Right atrium auricular region (tissue), 2 donors: ENCODE measurements around the gene PRKD3. TPM values are rescaled to one million over a fixed set of nuclear protein-coding genes. Genes with fewer than 3 reads are reported as not detected.

Source experiments
- DNase-seq: peaks from one replicate; pipeline ENCODE4 v3.0.0-alpha.2; 2019; ENCODE audit warnings: low spot score
- H3K27ac ChIP-seq, 2 donors: fragments of 200-600 bp; sonication (generic); 1 replicate in 1 of 2; 2 replicates in 1 of 2; pipeline ENCODE4 v1.5.1; 2016 to 2019
- H3K27me3 ChIP-seq, 2 donors: fragments of 200-600 bp; sonication (generic); one replicate each; pipeline versions ENCODE4 v1.5.1 to v1.6.0; 2017 to 2019
- H3K36me3 ChIP-seq: fragments of 200-600 bp; sonication (generic); one replicate; pipeline ENCODE4 v1.5.1; 2016
- H3K4me1 ChIP-seq, 2 donors: fragments of 200-600 bp; sonication (generic); one replicate each; pipeline versions ENCODE4 v1.5.1 to v1.6.0; 2017 to 2019
- H3K4me3 ChIP-seq, 2 donors: fragments of 200-600 bp; sonication (generic); 1 replicate in 1 of 2; 2 replicates in 1 of 2; pipeline ENCODE4 v1.5.1; 2017 to 2019; ENCODE audit warnings: mild to moderate bottlenecking in 1 of 2, moderate library complexity in 1 of 2
- H3K9me3 ChIP-seq, 2 donors: fragments of 200-600 bp; sonication (generic); one replicate each; pipeline ENCODE4 v1.5.1; 2019
- total RNA-seq, 2 donors: library from RNA; depleted of rRNA; stranded (reverse); fragments of >200 nt; gene quantifications; one replicate each; pipeline ENCODE4 v1.1.0, GENCODE V29; 2016
- TF ChIP-seq, protein P1 (sequence below), 2 donors: fragments of 200-600 bp; sonication (generic); IDR thresholded peaks; one replicate each; pipeline ENCODE4 v1.5.1; 2019; ENCODE audit warnings: antibody characterized with exemption in 2 of 2

The PRKD3 gene
- total RNA-seq, 2 donors from 2014 or later, result 13.0 to 20.6 TPM

DNA sequence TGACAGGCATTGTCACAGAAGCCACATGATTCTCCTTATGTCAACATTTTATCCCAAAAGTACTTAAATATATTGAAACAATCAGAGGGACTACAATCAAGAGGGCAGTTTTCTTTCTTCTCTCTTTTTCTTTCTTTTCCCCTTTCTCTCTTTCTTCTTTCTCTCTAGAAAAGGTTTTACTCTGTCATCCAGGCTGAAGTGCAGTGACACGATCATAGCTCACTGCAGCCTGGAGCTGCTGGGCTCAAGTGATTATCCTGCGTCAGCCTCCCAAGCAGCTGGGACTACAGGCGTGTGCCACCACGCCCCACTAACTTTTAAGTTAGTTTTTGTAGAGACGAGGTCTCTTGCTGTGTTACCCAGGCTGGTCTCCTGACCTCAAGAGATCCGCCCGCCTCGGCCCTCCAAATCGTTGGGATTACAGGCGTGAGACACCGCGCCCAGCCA is 1.0 kb upstream of the PRKD3 start:
- H3K27ac ChIP-seq, result peak overlapping the region; percentile 91
- no peaks in the 10 kb centered on the region for H3K27me3 ChIP-seq
- H3K4me3 ChIP-seq, result peak overlapping the region; percentile 81
- H3K36me3 ChIP-seq, result no peaks in the 10 kb centered on the region
- TF ChIP-seq, protein P1, sequence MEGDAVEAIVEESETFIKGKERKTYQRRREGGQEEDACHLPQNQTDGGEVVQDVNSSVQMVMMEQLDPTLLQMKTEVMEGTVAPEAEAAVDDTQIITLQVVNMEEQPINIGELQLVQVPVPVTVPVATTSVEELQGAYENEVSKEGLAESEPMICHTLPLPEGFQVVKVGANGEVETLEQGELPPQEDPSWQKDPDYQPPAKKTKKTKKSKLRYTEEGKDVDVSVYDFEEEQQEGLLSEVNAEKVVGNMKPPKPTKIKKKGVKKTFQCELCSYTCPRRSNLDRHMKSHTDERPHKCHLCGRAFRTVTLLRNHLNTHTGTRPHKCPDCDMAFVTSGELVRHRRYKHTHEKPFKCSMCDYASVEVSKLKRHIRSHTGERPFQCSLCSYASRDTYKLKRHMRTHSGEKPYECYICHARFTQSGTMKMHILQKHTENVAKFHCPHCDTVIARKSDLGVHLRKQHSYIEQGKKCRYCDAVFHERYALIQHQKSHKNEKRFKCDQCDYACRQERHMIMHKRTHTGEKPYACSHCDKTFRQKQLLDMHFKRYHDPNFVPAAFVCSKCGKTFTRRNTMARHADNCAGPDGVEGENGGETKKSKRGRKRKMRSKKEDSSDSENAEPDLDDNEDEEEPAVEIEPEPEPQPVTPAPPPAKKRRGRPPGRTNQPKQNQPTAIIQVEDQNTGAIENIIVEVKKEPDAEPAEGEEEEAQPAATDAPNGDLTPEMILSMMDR (IDR thresholded peaks at IDR 0.05), result no peak
- DNase-seq, result no peak
- H3K4me1 ChIP-seq, result peaks cover 0 to 25% of the 10 kb centered on the region in 2 donors
- H3K9me3 ChIP-seq, result no peaks in the 10 kb centered on the region

DNA sequence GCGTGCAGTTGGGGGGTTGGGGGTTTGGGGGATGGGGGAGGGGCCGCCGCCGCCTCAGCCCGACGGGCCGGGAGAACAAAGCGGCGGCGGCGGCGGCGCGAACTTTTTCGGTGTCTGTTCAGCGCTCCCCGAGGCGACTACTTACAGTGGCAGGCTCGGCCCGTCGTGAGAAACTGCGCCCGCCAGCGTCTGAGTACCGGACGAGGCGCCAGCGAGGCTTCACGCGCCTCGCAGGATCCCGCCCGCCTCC is 172 bp downstream of the PRKD3 start:
- no peaks in the 10 kb centered on the region for H3K27me3 ChIP-seq
- TF ChIP-seq, protein P1 (IDR thresholded peaks at IDR 0.05), result no peak
- no peaks in the 10 kb centered on the region for H3K36me3 ChIP-seq
- peak overlapping the region; percentile 91 for H3K27ac ChIP-seq
- H3K4me3 ChIP-seq, result peak overlapping the region; percentile 81
- peaks cover 0 to 25% of the 10 kb centered on the region in 2 donors for H3K4me1 ChIP-seq
- DNase-seq, result peak; percentile 70
- no peaks in the 10 kb centered on the region for H3K9me3 ChIP-seq

GRCh38 chr2:37323781-37324535 is 675 bp downstream of the PRKD3 start:
- Histone ChIP-seq H3K9me3 (no peaks in the 10 kb centered on the region), H3K36me3 (no peaks in the 10 kb centered on the region), H3K4me3 (peak overlapping the region; percentile 81), H3K27ac (peak overlapping the region; percentile 91), H3K4me1 (peaks cover 0 to 28% of the 10 kb centered on the region in 2 donors), H3K27me3 (no peaks in the 10 kb centered on the region)
- TF ChIP-seq, protein P1 (IDR thresholded peaks at IDR 0.05), result no peak
- DNase-seq, result no peak

- peaks cover 0 to 35% of the 10 kb centered on the region in 2 donors for H3K4me1 ChIP-seq
- H3K27ac ChIP-seq, result peak overlapping the region; percentile 91
- TF ChIP-seq, protein P1 (IDR thresholded peaks at IDR 0.05), result no peak
- peak overlapping the region; percentile 81 for H3K4me3 ChIP-seq
- no peaks in the 10 kb centered on the region for H3K27me3 ChIP-seq
- H3K36me3 ChIP-seq, result no peaks in the 10 kb centered on the region
- no peak for DNase-seq
- H3K9me3 ChIP-seq, result no peaks in the 10 kb centered on the region
Observed at GRCh38 chr2:37323176-37323780, 1.4 kb downstream of the PRKD3 start.

GRCh38 chr2:37322368-37322767 is 2.3 kb downstream of the PRKD3 start:
- Histone ChIP-seq H3K4me3 (no peak overlapping the region), H3K9me3 (no peaks in the 10 kb centered on the region), H3K27me3 (no peaks in the 10 kb centered on the region), H3K4me1 (peaks cover 0 to 39% of the 10 kb centered on the region in 2 donors), H3K36me3 (no peaks in the 10 kb centered on the region), H3K27ac (no peak overlapping the region)
- no peak for DNase-seq
- TF ChIP-seq, protein P1 (IDR thresholded peaks at IDR 0.05), result no peak
